ENCODE data around the gene ZFAND6.

The ZFAND6 gene

DNA sequence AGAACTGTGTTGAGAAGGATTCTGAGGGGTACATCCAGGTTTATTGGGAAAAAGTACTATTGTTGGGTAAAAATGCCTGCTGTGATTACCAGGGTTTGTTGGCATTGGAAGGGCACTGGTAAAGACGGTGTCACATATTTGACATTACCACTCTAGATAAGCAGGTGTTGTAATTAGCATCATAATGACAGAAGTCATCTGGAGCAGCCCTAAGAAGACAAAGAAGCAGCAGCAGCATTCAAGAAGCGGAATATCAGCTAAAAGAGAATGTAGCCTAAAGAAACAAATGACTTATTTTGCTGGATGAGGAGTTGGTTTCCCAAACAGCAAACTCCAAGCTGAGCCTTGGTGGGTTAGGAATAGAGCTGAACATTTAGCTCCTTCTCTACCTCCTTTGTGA, 30.5 kb upstream of the ZFAND6 start:
- TF ChIP-seq BHLHE40 (IDR thresholded peaks at IDR 0.05; ENCODE audit: borderline replicate concordance), result no peak
- no peak for TF ChIP-seq HDGF (IDR thresholded peaks at IDR 0.05; ENCODE audit: borderline replicate concordance)
- TF ChIP-seq SP1 (IDR thresholded peaks at IDR 0.05), result no peak
- no peak for TF ChIP-seq FOXA1 (IDR thresholded peaks at IDR 0.05)
- no peak for TF ChIP-seq LEF1 (IDR thresholded peaks at IDR 0.05; ENCODE audit: borderline replicate concordance)
- TF ChIP-seq ZNF384 (IDR thresholded peaks at IDR 0.05), result no peak
- TF ChIP-seq, protein P1, sequence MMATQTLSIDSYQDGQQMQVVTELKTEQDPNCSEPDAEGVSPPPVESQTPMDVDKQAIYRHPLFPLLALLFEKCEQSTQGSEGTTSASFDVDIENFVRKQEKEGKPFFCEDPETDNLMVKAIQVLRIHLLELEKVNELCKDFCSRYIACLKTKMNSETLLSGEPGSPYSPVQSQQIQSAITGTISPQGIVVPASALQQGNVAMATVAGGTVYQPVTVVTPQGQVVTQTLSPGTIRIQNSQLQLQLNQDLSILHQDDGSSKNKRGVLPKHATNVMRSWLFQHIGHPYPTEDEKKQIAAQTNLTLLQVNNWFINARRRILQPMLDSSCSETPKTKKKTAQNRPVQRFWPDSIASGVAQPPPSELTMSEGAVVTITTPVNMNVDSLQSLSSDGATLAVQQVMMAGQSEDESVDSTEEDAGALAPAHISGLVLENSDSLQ (IDR thresholded peaks at IDR 0.05), result no peak
- TF ChIP-seq FOXM1 (IDR thresholded peaks at IDR 0.05; ENCODE audit: borderline replicate concordance), result no peak
- no peak for TF ChIP-seq SUZ12 (IDR thresholded peaks at IDR 0.05)
- no peak for TF ChIP-seq ELF4 (IDR thresholded peaks at IDR 0.05)
- no peak for TF ChIP-seq NFRKB (IDR thresholded peaks at IDR 0.05)
- TF ChIP-seq FOXK2 (IDR thresholded peaks at IDR 0.05), result no peak
- TF ChIP-seq CTBP1 (IDR thresholded peaks at IDR 0.05; ENCODE audit: borderline replicate concordance), result no peak
- TF ChIP-seq ARNT (IDR thresholded peaks at IDR 0.05), result no peak
- no peak for TF ChIP-seq TARDBP (IDR thresholded peaks at IDR 0.05)
- ChIA-PET CTCF (interaction anchor here (0.6 kb wide), 1 partner anchor 10 kb away, joined by 9 read pairs; no protein-coding TSS in a partner anchor), POLR2A (interaction anchor here (0.7 to 1.4 kb wide), 2 partner anchors 30 to 148 kb away, joined by 3 read pairs; no protein-coding TSS in a partner anchor)
- no peak for DNase-seq (ENCODE audit: extremely low spot score)

DNA sequence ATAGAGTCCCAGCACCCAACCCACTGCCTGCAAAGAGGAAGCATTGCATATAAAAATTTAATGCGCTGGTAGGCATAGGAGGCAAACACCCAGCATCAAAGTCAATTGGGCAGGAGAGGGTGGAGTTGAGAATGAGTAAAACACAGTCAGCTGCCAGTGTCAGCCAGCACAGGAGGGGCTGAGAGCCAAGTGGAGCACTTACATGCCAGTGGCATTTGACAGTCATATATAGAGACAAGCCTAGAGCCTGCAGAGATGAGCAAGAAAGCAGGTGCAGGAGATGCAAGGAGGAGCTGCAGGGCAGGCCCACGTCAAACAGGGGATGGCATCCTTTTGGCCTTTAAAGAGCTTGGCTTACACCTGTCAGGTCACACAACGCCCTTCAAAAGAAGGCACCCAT, 27.6 kb upstream of the ZFAND6 start:
- no peak for DNase-seq (ENCODE audit: extremely low spot score)
- no peak for TF ChIP-seq FOXM1 (IDR thresholded peaks at IDR 0.05; ENCODE audit: borderline replicate concordance)
- no peak for TF ChIP-seq SUZ12 (IDR thresholded peaks at IDR 0.05)
- TF ChIP-seq ELF4 (IDR thresholded peaks at IDR 0.05), result no peak
- no peak for TF ChIP-seq ZNF384 (IDR thresholded peaks at IDR 0.05)
- no peak for TF ChIP-seq BHLHE40 (IDR thresholded peaks at IDR 0.05; ENCODE audit: borderline replicate concordance)
- no peak for TF ChIP-seq FOXK2 (IDR thresholded peaks at IDR 0.05)
- no peak for TF ChIP-seq FOXA1 (IDR thresholded peaks at IDR 0.05)
- TF ChIP-seq TARDBP (IDR thresholded peaks at IDR 0.05), result no peak
- TF ChIP-seq HDGF (IDR thresholded peaks at IDR 0.05; ENCODE audit: borderline replicate concordance), result no peak
- no peak for TF ChIP-seq CTBP1 (IDR thresholded peaks at IDR 0.05; ENCODE audit: borderline replicate concordance)
- TF ChIP-seq LEF1 (IDR thresholded peaks at IDR 0.05; ENCODE audit: borderline replicate concordance), result no peak
- no peak for TF ChIP-seq NFRKB (IDR thresholded peaks at IDR 0.05)
- TF ChIP-seq L3MBTL2 (conservative IDR thresholded peaks at IDR 0.05), result no peak
- TF ChIP-seq SP1 (IDR thresholded peaks at IDR 0.05), result no peak
- TF ChIP-seq, protein P1 (IDR thresholded peaks at IDR 0.05), result no peak
- POLR2A ChIA-PET, result no interaction called here
- CTCF ChIA-PET, result no interaction called here

DNA sequence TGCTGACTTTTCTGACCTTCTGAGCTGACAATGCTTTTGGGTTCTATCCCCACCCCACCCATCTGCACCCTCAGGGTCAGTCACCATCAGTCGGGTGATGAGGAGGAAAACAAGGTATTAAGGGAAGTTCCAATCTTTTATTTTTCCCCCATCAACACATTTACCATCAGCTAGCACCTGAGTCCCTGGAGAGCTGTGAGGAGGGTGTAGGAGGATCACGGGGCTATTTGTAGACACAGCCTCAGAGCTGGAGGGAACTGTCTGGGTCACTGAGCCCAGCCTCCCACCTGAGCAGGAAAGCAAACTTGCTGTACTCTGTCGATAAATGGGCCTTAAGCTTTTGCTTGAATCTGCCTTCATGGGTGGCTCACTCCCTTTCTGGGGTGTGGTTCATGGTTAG, 24.8 kb upstream of the ZFAND6 start:
- no peak for DNase-seq (ENCODE audit: extremely low spot score)
- TF ChIP-seq FOXA1 (IDR thresholded peaks at IDR 0.05), result no peak
- no peak for TF ChIP-seq ZNF384 (IDR thresholded peaks at IDR 0.05)
- CTCF ChIA-PET, result no interaction called here
- POLR2A ChIA-PET, result no interaction called here

DNA sequence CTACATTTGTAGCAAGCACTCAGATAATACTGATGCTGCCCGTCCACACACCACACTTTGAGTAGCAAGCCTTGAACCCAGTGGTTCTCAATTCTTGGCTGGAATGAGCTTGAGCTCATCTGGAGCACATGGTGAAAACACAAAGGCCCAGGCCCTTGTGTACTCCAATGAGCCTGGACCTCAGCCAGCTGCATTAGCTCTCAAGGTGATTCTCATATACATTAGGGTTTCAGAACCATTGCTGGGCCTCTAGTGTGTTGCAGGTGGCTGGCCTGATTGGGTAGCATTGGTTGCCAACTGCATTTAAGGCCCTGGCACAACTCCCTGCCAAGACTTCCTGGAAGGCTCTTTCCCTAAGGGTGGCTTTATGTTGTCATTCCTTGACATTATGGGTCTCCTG, 23.4 kb upstream of the ZFAND6 start:
- POLR2A ChIA-PET, result interaction anchor here (0.9 kb wide), 1 partner anchor 23 kb away, joined by 3 read pairs; the partner anchor contains the start of gene ZFAND6
- CTCF ChIA-PET, result no interaction called here
- no peak for DNase-seq (ENCODE audit: extremely low spot score)

GRCh38 chr15:80041494-80042253, 17.8 kb upstream of the ZFAND6 start:
- TF ChIP-seq ELF4 (IDR thresholded peaks at IDR 0.05) (no peak), TARDBP (IDR thresholded peaks at IDR 0.05) (no peak), ARNT (IDR thresholded peaks at IDR 0.05) (no peak), CTBP1 (IDR thresholded peaks at IDR 0.05; ENCODE audit: borderline replicate concordance) (no peak), HDGF (IDR thresholded peaks at IDR 0.05; ENCODE audit: borderline replicate concordance) (no peak), BHLHE40 (IDR thresholded peaks at IDR 0.05; ENCODE audit: borderline replicate concordance) (no peak), ZNF384 (IDR thresholded peaks at IDR 0.05) (no peak), FOXA1 (IDR thresholded peaks at IDR 0.05) (no peak), LEF1 (IDR thresholded peaks at IDR 0.05; ENCODE audit: borderline replicate concordance) (no peak), FOXM1 (IDR thresholded peaks at IDR 0.05; ENCODE audit: borderline replicate concordance) (no peak), SP1 (IDR thresholded peaks at IDR 0.05) (no peak), L3MBTL2 (conservative IDR thresholded peaks at IDR 0.05) (no peak), NFRKB (IDR thresholded peaks at IDR 0.05) (no peak), SUZ12 (IDR thresholded peaks at IDR 0.05) (no peak), FOXK2 (IDR thresholded peaks at IDR 0.05) (no peak)
- TF ChIP-seq, protein P1 (IDR thresholded peaks at IDR 0.05), result no peak
- no peak for DNase-seq (ENCODE audit: extremely low spot score)
- ChIA-PET POLR2A (no interaction called here), CTCF (no interaction called here)

More for the DNA sequence above, 23.4 kb upstream of the ZFAND6 start:
- TF ChIP-seq SP1 (IDR thresholded peaks at IDR 0.05) (no peak), NFRKB (IDR thresholded peaks at IDR 0.05) (no peak), ZNF384 (IDR thresholded peaks at IDR 0.05) (no peak), HDGF (IDR thresholded peaks at IDR 0.05; ENCODE audit: borderline replicate concordance) (no peak), SUZ12 (IDR thresholded peaks at IDR 0.05) (no peak), CTBP1 (IDR thresholded peaks at IDR 0.05; ENCODE audit: borderline replicate concordance) (no peak), ELF4 (IDR thresholded peaks at IDR 0.05) (no peak), FOXM1 (IDR thresholded peaks at IDR 0.05; ENCODE audit: borderline replicate concordance) (no peak), TARDBP (IDR thresholded peaks at IDR 0.05) (no peak), ARNT (IDR thresholded peaks at IDR 0.05) (no peak), LEF1 (IDR thresholded peaks at IDR 0.05; ENCODE audit: borderline replicate concordance) (no peak), FOXK2 (IDR thresholded peaks at IDR 0.05) (no peak), FOXA1 (IDR thresholded peaks at IDR 0.05) (no peak), L3MBTL2 (conservative IDR thresholded peaks at IDR 0.05) (no peak), BHLHE40 (IDR thresholded peaks at IDR 0.05; ENCODE audit: borderline replicate concordance) (no peak)
- TF ChIP-seq, protein P1 (IDR thresholded peaks at IDR 0.05), result no peak

All from HEK293T (cell line).